DMS114 treated with DMSO at 0.1 percent for 48 hours (cell line): Measurements from ENCODE around the gene FRMD5.

Source experiments
- DNase-seq: peaks from one replicate; lab custom pipeline; 2025; ENCODE audit not compliant: unreplicated experiment; lab: John Stamatoyannopoulos, UW

FRMD5 gene

DNA sequence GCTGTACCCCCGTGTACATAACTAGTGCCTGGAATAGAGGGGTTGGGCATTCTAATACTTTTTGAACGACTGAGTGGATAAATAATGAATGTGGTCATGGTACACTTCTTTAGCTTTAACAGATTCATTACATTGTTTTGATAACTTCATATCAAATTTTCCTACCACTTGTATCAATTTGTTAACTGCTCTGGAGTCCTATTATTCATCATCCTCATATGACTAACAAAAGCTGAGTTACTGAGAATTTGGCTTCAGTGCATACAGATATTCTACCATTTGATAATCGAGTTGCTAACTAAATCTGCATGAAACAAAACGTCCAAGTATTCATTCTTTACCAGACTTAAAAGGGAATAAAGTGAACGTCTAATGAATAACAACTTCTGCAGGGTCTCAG lies 31.7 kb downstream of the FRMD5 start:
- no peak for DNase-seq

DNA sequence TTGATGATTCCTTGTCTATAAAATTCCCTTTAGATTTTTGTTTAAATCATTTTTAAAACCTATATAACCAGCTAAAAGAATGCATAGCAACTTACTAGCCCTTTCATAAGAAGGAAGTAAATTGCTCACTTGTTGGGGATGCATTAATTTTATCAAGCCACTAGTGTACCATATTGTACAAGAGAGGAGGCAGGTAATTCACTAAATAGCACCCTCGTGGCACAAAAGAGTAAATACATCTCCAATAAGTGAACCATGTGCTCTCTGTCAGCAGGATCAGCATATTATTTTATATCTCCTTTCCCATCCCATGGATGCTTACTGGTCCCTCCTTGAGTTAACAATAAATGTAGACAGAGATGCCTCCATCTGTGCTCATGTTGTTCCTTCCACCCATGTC lies 34.3 kb downstream of the FRMD5 start:
- DNase-seq, result no peak

DNA sequence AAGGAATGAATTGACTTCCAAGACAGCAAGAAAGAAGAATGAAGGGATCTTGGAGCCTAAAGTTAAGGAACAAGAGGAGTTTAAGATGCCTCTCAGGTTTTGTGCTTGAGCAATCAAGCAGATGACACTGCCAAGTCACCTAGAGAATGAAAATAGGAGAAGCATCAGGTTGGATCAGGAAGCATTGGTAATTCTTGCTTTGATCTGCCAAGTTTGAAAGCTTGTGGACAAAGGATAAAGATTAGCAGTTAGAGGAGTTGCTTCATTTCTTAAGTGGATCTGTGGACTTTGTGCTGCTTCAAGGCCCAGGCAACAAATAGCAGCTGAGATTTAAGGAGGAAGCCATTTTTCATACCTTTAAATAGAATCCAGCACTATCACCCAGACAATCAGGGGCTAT lies 35.6 kb downstream of the FRMD5 start:
- DNase-seq, result no peak

DNA sequence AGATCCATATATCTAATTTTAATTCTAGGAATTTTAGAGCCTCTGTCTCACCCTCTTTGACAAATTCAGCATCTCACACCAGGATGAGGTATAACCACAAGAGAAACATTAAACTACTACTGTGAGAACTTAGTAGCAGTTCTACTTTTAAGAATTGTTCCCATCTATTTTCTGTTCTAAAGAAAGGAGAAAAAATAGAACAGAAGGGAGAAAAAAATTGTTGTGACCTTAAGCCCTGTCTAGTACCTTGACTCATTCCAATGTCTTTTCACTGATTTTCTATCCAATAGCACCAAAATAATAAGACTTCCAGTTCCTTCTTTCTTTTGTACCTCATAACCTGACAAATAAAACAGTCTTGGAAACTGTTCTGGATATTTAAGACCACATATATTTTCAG lies 37.0 kb downstream of the FRMD5 start:
- DNase-seq, result no peak

DNA sequence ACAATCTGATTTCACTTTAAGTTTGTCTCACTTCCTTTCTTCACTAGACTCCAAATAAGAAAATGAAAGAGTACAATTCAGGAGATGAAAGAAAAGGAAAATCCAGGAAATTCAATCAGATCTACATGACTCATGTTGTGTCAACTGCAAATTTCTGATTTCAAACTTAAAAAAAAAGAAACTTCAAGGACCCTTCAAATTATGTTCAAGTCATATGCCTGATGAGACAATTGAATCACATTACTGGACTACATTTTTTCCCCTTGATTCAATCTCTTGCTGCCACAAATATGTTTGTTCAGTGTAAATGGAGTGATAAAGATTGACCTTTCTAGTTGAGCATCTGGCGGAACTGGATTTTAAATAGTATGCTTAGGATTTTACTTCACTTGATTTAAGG lies 37.4 kb downstream of the FRMD5 start:
- no peak for DNase-seq

DNA sequence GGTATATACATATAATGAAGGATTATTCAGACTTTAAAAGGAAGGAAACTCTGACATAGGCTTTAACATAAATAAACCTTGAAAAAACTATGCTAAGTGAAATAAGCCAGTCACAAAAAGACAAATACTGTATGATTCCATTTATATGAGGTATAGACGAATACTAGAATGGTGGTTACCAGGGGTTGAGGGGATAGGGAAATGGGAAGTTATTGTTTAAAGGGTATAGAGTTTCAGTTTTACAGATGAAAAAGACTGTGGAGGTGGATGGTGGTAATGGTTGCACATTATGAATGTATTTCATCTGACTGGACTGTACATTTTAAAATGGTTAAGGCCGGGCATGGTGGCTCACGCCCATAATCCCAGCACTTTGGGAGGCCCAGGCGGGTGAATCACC lies 41.7 kb downstream of the FRMD5 start:
- DNase-seq, result no peak

DNA sequence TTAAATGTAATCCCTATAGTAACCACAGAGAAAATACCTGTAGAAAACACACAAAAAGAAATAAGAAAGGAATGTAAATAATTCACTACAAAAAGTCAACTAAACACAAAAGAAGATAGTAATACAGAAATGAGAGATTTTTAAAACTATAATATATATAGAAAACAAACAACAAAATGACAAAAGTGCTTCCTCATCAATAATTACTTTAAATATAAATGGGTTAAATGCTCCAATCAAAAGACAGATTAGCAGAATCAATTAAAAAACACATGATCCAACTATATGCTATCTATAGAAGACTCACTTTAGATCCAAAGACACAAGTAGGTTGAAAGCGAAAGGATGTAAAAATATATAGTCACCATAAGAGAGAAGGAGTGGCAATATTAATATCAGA lies 45.8 kb downstream of the FRMD5 start:
- DNase-seq, result no peak

DNA sequence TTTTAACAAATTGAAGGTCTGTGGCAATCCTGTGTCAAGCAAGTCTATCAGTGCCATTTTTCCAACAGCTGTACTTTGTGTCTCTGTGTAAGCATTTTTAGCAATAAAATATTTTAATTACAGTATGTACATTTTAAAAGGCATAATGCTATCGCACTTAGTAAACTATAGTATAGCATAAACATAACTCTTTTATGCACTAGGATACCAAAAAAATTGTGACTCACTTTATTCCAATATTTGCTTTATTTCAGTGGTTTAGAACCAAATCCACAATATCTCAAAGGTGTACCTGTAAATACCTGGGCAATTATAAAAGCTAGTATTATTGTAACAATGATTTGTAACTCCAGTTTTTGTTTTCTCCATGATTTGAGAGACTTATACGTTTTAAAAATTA lies 46.5 kb downstream of the FRMD5 start:
- no peak for DNase-seq

DNA sequence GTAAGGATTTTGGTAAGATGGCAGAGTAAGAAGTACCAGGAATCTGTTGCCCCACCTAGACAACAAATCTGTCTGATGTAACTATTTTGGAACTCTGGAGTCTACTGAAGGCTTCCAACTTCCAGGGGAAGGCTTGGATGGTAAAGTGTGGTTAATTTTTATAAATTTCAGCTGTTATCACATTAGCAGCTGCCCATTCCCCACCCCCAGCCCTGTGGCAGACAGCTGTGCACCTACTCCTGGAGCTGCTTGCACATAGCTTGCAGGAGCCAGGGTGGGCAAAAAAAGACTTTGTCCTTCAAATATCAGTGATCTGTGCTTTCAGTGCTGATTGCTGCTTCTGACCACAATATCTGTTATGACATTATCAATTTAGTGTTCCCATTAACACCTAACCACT lies 47.4 kb downstream of the FRMD5 start:
- no peak for DNase-seq

DNA sequence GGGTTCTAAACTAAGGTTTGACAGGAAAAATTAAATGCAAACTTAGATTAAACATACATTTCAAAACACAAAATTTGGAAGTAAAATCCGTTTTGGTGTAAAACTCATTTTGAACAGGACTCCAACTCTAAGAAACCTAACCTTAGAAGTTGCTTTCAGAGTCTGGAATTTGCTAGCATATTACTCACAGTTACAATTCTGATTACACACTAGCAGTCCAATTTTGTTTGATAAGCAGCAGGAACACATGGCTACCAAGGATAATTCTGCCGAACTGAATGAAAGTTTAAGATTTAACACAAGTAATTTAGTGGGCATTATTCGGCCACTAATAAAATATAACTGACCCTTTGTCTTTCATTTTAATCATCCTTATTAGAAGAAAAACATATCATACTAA lies 49.6 kb downstream of the FRMD5 start:
- no peak for DNase-seq

DNA sequence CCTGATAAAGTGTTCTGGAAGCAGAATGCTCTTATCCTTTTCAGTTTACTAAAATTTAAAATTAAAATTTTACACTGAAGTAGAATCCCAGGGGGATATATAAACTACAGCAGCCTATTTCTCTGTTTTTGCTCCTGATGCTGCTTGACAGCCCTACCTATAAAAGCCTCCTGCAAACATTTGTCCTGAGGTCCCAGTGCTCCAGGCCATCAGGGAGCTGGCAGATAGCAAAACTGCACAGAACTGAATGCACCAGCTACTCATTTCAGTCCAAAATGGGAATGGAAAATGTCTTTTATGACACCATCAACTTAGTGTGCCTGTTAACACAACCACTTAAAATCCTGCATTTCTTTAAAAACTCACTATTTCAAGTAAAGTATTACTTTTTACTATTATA lies 50.1 kb downstream of the FRMD5 start:
- DNase-seq, result no peak

DNA sequence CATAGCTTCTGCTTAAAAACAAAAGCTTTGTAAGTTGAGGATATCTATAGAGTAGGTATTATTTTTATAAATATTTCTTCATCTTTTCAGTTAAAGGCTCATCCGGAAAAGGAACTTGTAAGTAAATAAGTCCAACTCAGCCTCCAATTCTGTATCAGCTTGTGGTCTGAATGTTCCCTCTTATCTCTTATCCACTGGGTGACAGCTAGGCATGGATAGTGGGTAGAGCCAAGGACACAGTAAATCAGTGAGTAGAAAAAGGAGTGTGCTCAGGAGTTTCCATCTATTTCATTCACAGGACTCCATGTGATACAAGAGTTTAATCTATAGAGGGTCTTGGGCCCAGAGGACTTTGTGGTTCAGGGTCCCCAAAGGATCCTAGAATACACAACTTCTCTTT lies 50.9 kb downstream of the FRMD5 start:
- no peak for DNase-seq

DNA sequence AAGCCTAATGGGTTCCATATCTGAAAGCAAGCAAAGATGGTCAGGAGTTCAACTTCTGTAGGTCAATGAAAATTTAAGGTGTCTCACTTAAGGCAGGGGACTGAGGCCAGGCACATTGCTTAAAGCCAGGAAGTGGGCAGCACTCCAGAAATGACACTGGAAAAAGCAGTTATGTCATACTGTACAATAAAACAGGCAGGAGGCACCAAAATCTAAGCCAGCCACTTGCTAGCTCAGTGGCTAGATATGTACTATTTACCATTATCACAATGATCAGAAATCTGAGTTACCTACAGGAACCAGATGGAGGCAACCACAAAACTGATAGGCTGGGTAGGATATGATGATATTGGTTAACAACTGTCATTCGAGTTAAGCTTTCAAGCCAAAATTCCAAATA lies 57.3 kb downstream of the FRMD5 start:
- DNase-seq, result no peak

DNA sequence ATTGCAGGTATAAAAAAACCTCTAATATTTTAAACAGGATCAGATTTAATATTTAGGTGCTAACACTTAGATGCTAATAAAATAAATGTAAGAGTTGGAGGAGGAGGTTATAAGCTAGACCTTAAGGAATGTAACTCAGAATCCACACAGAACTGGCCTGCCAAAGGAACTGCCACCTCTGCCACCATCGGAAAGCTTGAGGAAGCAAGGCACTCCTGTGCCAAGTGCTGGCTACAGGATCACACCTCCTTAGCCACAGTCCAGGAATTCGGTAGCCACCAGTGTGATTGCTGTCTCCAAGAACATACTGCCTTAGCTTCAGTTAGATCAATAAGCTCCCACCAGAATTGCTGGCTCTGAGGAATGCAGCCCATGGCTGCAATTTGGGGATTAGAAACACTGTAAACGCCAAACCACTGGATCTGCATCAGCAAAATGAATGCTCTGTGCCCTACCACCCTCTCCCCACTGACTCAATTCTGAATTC lies 58.0 kb downstream of the FRMD5 start:
- no peak for DNase-seq

DNA sequence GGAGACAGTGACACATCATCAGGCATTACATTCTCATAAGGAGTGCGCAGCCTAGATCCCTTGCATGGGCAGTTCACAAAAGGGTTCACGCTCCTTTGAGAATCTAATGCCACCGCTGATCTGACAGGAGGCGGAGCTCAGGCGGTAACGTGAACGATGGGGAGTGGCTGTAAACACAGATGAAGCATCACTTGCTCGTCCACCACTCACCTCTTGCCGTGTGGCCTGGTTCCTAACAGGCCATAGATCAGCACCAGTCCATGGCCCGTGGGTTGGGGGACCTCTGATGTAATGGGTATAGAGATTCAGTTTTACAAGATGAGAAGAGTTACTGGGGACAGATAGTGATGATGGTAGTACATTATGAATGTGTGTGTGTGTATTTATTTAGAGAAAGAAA lies 63.0 kb downstream of the FRMD5 start:
- DNase-seq, result no peak

DNA sequence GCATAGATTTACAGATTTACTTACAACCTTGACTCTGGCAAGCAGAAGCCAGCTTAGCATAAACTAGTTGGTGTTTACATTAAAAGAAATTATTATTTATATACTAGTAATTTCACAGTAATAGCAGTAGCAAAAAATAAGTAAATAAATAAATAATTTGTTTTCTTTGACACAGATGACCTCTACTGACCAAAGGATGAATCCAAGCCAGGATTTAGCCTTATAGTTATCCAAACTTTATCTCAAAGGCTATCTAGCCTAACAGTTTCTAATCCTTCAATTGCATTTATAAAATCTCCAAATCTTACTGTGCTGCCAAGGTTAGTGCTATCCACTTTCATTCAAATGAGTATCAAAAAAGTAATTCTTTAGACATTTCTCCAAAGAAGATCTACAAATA lies 64.3 kb downstream of the FRMD5 start:
- no peak for DNase-seq

DNA sequence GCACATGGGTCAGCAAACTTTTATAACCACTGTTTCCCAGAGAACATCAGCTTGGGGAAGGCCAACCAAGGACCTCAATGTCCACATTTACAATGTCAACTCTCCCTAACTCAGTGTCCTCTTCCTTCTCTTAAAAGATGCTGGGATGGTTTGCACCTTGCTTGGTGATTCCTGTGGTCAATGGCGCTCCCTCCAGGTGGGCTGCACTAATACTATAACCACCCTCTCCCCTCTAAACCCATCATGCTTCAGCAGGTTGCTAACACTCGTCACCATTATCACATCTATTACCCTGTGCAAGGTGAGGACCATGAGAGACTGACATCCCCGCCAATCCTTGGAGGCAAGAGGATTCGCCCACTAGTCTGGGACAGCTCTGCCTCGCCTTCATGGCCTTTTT lies 65.2 kb downstream of the FRMD5 start:
- DNase-seq, result no peak

DNA sequence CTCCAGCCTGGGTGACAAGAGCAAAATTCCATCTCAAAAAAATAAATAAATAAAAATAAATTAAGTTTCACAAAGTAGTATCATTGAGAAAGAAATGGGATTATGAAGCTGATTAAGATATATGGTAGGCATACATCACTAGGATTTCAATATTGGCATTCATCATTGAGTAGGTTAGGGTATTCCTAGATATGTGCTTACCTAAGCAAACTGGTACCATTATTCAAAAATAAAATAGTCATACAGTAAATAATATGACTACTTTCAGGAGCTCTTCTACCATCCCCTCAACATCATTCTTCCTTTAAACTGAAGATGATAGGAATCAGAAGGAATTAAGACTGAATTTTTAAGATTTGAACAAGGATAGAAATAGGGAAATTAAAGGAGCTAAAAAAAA lies 66.6 kb downstream of the FRMD5 start:
- DNase-seq, result no peak

DNA sequence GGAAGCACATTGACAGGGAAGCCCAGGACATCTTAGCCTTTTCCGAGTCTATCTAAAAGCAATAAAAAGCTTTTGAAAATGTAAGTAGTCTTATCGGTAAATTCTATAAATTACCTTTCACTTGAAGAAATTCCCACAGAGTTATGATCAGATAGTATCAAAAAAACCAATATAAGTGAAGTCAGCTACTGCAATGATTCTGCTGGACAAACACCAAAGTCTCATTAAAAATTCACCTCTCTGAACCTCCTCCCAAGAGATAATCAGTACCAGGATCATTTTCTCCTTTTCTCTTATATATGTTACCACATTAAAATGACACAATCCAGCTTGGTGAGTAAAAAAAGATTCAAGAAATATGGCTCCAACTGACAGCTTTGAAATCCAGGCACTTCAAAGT lies 69.2 kb downstream of the FRMD5 start:
- DNase-seq, result no peak

DNA sequence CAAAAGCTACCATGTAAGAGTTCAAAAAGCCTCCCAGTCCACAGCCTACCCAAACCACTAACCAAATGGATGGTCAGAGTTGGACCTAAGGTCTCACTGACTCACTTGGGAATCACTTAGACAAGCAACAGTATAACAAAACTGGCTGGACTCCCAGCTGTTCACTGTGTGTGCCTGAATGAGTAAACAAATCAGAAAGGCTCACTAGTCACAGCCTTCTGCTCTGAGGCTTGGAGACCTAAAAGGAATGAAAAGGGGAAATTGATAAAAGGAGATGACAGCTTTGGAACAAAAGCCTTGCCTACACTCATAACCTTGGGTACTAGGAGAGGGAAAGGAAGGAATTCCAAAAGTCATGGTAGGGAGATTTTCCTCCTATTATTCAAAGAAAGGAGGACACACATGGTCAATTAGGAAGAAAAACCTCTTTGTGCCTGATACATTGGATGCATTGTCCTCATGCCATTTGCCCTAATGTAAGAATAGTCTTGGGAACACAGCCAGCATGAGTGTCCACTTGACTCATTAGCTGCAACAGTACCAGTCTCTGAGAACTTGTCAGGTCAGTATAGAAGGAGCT lies 92.3 kb downstream of the FRMD5 start:
- no peak for DNase-seq

DNA sequence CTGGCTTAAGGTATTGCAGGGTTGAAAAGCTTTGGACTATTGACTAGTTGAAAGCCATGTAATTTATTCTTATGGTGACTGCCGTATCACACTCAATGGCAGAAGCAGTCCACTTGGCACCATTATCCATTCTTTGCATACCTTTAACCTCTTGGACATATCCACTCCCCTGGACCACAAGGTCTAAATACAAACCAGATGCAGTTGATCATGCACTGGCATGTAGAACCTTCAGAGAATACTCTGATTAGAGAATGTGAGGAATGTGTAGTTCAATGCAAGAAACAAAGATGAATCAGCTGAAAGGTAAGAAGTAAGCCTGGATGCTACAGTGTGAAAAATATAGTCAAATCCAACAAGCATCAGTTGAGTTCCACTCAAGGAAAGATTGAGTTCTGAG lies 93.1 kb downstream of the FRMD5 start:
- DNase-seq, result no peak

DNA sequence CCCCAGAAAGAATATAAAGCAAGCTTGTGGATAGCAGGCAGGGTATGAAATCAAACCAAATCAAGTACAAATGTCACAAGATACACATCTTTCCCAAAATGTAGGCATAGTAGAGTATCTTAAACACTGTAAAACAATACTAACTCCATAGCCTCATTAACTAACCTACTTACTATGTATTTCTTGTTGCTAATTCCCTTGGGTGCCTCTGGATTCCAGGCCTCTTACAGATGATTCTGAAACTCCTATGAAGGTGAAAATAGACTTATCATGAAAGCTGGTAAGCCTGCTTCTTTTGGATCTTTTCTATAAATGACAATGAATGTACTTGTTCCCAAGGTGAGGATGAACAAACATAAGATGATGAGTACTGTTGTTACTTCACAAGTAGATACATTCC lies 93.8 kb downstream of the FRMD5 start:
- no peak for DNase-seq

DNA sequence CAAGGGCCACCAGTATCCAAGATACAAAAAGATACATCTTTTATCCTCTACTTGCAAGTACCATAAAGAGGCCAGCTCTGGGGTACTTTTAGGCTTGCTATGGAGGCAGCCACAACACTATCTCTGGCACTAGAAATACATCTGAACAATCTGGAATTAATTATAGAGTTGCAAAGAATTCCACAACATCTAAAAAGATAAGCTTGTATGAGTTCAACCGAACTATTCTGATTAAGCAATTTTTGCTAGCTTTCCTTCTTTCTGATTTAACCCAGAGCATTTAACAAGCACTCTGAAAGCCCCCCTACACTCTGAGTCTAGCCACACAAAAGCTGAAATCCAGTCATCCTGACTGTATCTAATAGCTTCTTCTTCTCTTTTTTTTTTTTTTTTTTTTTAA lies 95.4 kb downstream of the FRMD5 start:
- no peak for DNase-seq

DNA sequence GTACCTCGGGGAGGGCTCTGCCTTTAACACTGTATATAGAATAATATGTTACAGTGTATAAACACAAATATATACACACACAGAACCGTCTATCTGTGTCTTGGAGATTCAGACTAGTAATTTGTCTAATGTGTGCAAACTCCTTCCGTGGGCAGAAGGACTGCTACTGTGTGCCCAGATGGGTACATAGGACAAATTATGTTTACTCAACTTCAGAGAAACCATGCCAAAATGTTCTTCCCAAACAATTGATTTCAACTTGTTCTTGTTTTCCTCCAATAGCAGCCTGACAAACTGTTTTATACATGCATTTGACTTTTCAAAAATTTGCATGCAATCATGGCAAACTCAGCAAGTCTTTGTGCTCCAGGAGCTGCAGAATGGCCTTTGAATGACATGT lies 97.5 kb downstream of the FRMD5 start:
- DNase-seq, result no peak
